ENCODE results near the gene TMEM222.

The TMEM222 gene

GRCh38 chr1:27297903-27298302, 24.1 kb upstream of the TMEM222 start:
- peaks cover 13% of the 10 kb centered on the region for H3K4me1 ChIP-seq (ENCODE audit: control insufficient read depth, insufficient read depth, low read length)
- H3K4me3 ChIP-seq (ENCODE audit: low read depth, low read length), result no peak overlapping the region
- H3K9ac ChIP-seq (ENCODE audit: low read depth, low read length), result no peak overlapping the region
- H3K36me3 ChIP-seq (ENCODE audit: control insufficient read depth, insufficient read depth, low read length), result peaks cover 5% of the 10 kb centered on the region
- no peaks in the 10 kb centered on the region for H3K9me3 ChIP-seq (ENCODE audit: control insufficient read depth, insufficient read depth, low read length)
- H3K27me3 ChIP-seq (ENCODE audit: control insufficient read depth, insufficient read depth, low read length), result no peaks in the 10 kb centered on the region

GRCh38 chr1:27298632-27299384, 23.2 kb upstream of the TMEM222 start:
- Histone ChIP-seq H3K36me3 (ENCODE audit: control insufficient read depth, insufficient read depth, low read length) (peaks cover 5% of the 10 kb centered on the region), H3K9ac (ENCODE audit: low read depth, low read length) (no peak overlapping the region)

GRCh38 chr1:27299385-27300271, 22.3 kb upstream of the TMEM222 start:
- no peak overlapping the region for H3K9ac ChIP-seq (ENCODE audit: low read depth, low read length)
- peaks cover 5% of the 10 kb centered on the region for H3K36me3 ChIP-seq (ENCODE audit: control insufficient read depth, insufficient read depth, low read length)
- peaks cover 13% of the 10 kb centered on the region for H3K4me1 ChIP-seq (ENCODE audit: control insufficient read depth, insufficient read depth, low read length)
- H3K4me3 ChIP-seq (ENCODE audit: low read depth, low read length), result no peak overlapping the region
- no peaks in the 10 kb centered on the region for H3K9me3 ChIP-seq (ENCODE audit: control insufficient read depth, insufficient read depth, low read length)
- no peaks in the 10 kb centered on the region for H3K27me3 ChIP-seq (ENCODE audit: control insufficient read depth, insufficient read depth, low read length)

More at GRCh38 chr1:27298632-27299384, 23.2 kb upstream of the TMEM222 start:
- H3K27me3 ChIP-seq (ENCODE audit: control insufficient read depth, insufficient read depth, low read length), result no peaks in the 10 kb centered on the region
- no peaks in the 10 kb centered on the region for H3K9me3 ChIP-seq (ENCODE audit: control insufficient read depth, insufficient read depth, low read length)
- H3K4me1 ChIP-seq (ENCODE audit: control insufficient read depth, insufficient read depth, low read length), result peaks cover 13% of the 10 kb centered on the region
- H3K4me3 ChIP-seq (ENCODE audit: low read depth, low read length), result no peak overlapping the region

- Histone ChIP-seq H3K9ac (ENCODE audit: low read depth, low read length) (peak overlapping the region; percentile 60), H3K27me3 (ENCODE audit: control insufficient read depth, insufficient read depth, low read length) (no peaks in the 10 kb centered on the region), H3K4me3 (ENCODE audit: low read depth, low read length) (no peak overlapping the region), H3K4me1 (ENCODE audit: control insufficient read depth, insufficient read depth, low read length) (peaks cover 13% of the 10 kb centered on the region), H3K9me3 (ENCODE audit: control insufficient read depth, insufficient read depth, low read length) (no peaks in the 10 kb centered on the region), H3K36me3 (ENCODE audit: control insufficient read depth, insufficient read depth, low read length) (peaks cover 5% of the 10 kb centered on the region)
These were observed 21.5 kb upstream of the TMEM222 start for GRCh38 chr1:27300341-27301051.

- peaks cover 5% of the 10 kb centered on the region for H3K36me3 ChIP-seq (ENCODE audit: control insufficient read depth, insufficient read depth, low read length)
- no peaks in the 10 kb centered on the region for H3K27me3 ChIP-seq (ENCODE audit: control insufficient read depth, insufficient read depth, low read length)
- H3K4me1 ChIP-seq (ENCODE audit: control insufficient read depth, insufficient read depth, low read length), result peaks cover 13% of the 10 kb centered on the region
- no peaks in the 10 kb centered on the region for H3K9me3 ChIP-seq (ENCODE audit: control insufficient read depth, insufficient read depth, low read length)
- no peak overlapping the region for H3K4me3 ChIP-seq (ENCODE audit: low read depth, low read length)
- H3K9ac ChIP-seq (ENCODE audit: low read depth, low read length), result peak overlapping the region; percentile 60
These were observed 20.9 kb upstream of the TMEM222 start for GRCh38 chr1:27301052-27301422.

- H3K4me3 ChIP-seq (ENCODE audit: low read depth, low read length), result no peak overlapping the region
- H3K36me3 ChIP-seq (ENCODE audit: control insufficient read depth, insufficient read depth, low read length), result peaks cover 5% of the 10 kb centered on the region
- H3K27me3 ChIP-seq (ENCODE audit: control insufficient read depth, insufficient read depth, low read length), result no peaks in the 10 kb centered on the region
- no peak overlapping the region for H3K9ac ChIP-seq (ENCODE audit: low read depth, low read length)
- no peaks in the 10 kb centered on the region for H3K9me3 ChIP-seq (ENCODE audit: control insufficient read depth, insufficient read depth, low read length)
- peaks cover 13% of the 10 kb centered on the region for H3K4me1 ChIP-seq (ENCODE audit: control insufficient read depth, insufficient read depth, low read length)
These were observed 20.3 kb upstream of the TMEM222 start for GRCh38 chr1:27301582-27302199.

- H3K36me3 ChIP-seq (ENCODE audit: control insufficient read depth, insufficient read depth, low read length), result peaks cover 5% of the 10 kb centered on the region
- no peaks in the 10 kb centered on the region for H3K9me3 ChIP-seq (ENCODE audit: control insufficient read depth, insufficient read depth, low read length)
- no peaks in the 10 kb centered on the region for H3K27me3 ChIP-seq (ENCODE audit: control insufficient read depth, insufficient read depth, low read length)
- H3K4me1 ChIP-seq (ENCODE audit: control insufficient read depth, insufficient read depth, low read length), result peaks cover 16% of the 10 kb centered on the region
- H3K4me3 ChIP-seq (ENCODE audit: low read depth, low read length), result no peak overlapping the region
- H3K9ac ChIP-seq (ENCODE audit: low read depth, low read length), result no peak overlapping the region
These were observed 19.4 kb upstream of the TMEM222 start for GRCh38 chr1:27302612-27303011.

GRCh38 chr1:27303509-27303908, 18.5 kb upstream of the TMEM222 start:
- no peaks in the 10 kb centered on the region for H3K36me3 ChIP-seq (ENCODE audit: control insufficient read depth, insufficient read depth, low read length)
- H3K9me3 ChIP-seq (ENCODE audit: control insufficient read depth, insufficient read depth, low read length), result no peaks in the 10 kb centered on the region
- H3K4me1 ChIP-seq (ENCODE audit: control insufficient read depth, insufficient read depth, low read length), result peaks cover 20% of the 10 kb centered on the region
- H3K4me3 ChIP-seq (ENCODE audit: low read depth, low read length), result no peak overlapping the region
- no peak overlapping the region for H3K9ac ChIP-seq (ENCODE audit: low read depth, low read length)
- no peaks in the 10 kb centered on the region for H3K27me3 ChIP-seq (ENCODE audit: control insufficient read depth, insufficient read depth, low read length)

- Histone ChIP-seq H3K36me3 (ENCODE audit: control insufficient read depth, insufficient read depth, low read length) (no peaks in the 10 kb centered on the region), H3K27me3 (ENCODE audit: control insufficient read depth, insufficient read depth, low read length) (no peaks in the 10 kb centered on the region)
These were observed 15.9 kb upstream of the TMEM222 start for GRCh38 chr1:27306071-27306470.

GRCh38 chr1:27306892-27307761, 14.8 kb upstream of the TMEM222 start:
- Histone ChIP-seq H3K9me3 (ENCODE audit: control insufficient read depth, insufficient read depth, low read length) (no peaks in the 10 kb centered on the region), H3K27me3 (ENCODE audit: control insufficient read depth, insufficient read depth, low read length) (no peaks in the 10 kb centered on the region), H3K36me3 (ENCODE audit: control insufficient read depth, insufficient read depth, low read length) (no peaks in the 10 kb centered on the region), H3K4me1 (ENCODE audit: control insufficient read depth, insufficient read depth, low read length) (peaks cover 8% of the 10 kb centered on the region), H3K4me3 (ENCODE audit: low read depth, low read length) (peak overlapping the region; percentile 40), H3K9ac (ENCODE audit: low read depth, low read length) (peak overlapping the region; percentile 70)

More at GRCh38 chr1:27306071-27306470, 15.9 kb upstream of the TMEM222 start:
- Histone ChIP-seq H3K9ac (ENCODE audit: low read depth, low read length) (no peak overlapping the region), H3K4me3 (ENCODE audit: low read depth, low read length) (no peak overlapping the region), H3K9me3 (ENCODE audit: control insufficient read depth, insufficient read depth, low read length) (no peaks in the 10 kb centered on the region), H3K4me1 (ENCODE audit: control insufficient read depth, insufficient read depth, low read length) (peaks cover 13% of the 10 kb centered on the region)
